ENCODE data around the gene CTNNA3. TPM values are rescaled to one million over a fixed set of nuclear protein-coding genes. Genes with fewer than 3 reads are reported as not detected.

Gene CTNNA3
- total and polyA plus RNA-seq, 2 of the 4 experiments (the other 2 are of a cell fraction) = 0.19 to 0.90 TPM

- no peak overlapping the region for H4K91ac ChIP-seq (ENCODE audit: insufficient read depth, low read depth, low read length)
- H2AK5ac ChIP-seq (ENCODE audit: low read depth, low read length) = no peak overlapping the region
- no peak overlapping the region for H3K18ac ChIP-seq (ENCODE audit: low read depth, low read length)
- H3K23ac ChIP-seq (ENCODE audit: low read depth, low read length) = no peak overlapping the region
- POLR2A ChIA-PET (ENCODE audit: unreplicated experiment) = no interaction called here
- H3K27me3 ChIP-seq (ENCODE audit: control insufficient read depth, insufficient read depth, low read length) = no peaks in the 10 kb centered on the region
- no peak for TF ChIP-seq MXI1 (IDR thresholded peaks at IDR 0.05; ENCODE audit: borderline replicate concordance, low read depth, low read length)
- TF ChIP-seq CEBPB (IDR thresholded peaks at IDR 0.05; ENCODE audit: low read depth, low read length) = no peak
- TF ChIP-seq FOS (IDR thresholded peaks at IDR 0.05; ENCODE audit: low read depth, low read length) = no peak
- TF ChIP-seq POLR2A (IDR thresholded peaks at IDR 0.05; ENCODE audit: low read depth, low read length) = no peak
- no peak for TF ChIP-seq RAD21 (IDR thresholded peaks at IDR 0.05; ENCODE audit: low read length)
- no peak for TF ChIP-seq ELK1 (IDR thresholded peaks at IDR 0.05; ENCODE audit: borderline replicate concordance, low read depth, low read length)
- no peak for TF ChIP-seq RCOR1 (IDR thresholded peaks at IDR 0.05; ENCODE audit: insufficient replicate concordance, low read length)
- no peak for TF ChIP-seq CHD1 (IDR thresholded peaks at IDR 0.05; ENCODE audit: low read depth, low read length)
- no peak for TF ChIP-seq MAZ (IDR thresholded peaks at IDR 0.05; ENCODE audit: borderline replicate concordance, low read depth, low read length)
- TF ChIP-seq MAFK (IDR thresholded peaks at IDR 0.05; ENCODE audit: low read depth, low read length) = no peak
- no peaks in the 10 kb centered on the region for H3K36me3 ChIP-seq (ENCODE audit: control insufficient read depth, insufficient read depth, low read length)
- ATAC-seq (ENCODE audit: low read depth) (no peak), DNase-seq (no peak)
- intact Hi-C loops (cut with micrococcal nuclease) = no loop called here
- no peak overlapping the region for H2AK9ac ChIP-seq (replicated peaks; ENCODE audit: low read depth, low read length, poor library complexity)
- CTCF ChIA-PET = no interaction called here
- H2BK20ac ChIP-seq (ENCODE audit: low read depth, low read length) = no peak overlapping the region
- no peak overlapping the region for H4K8ac ChIP-seq (ENCODE audit: low read depth in 2 of 2, low read length in 2 of 2)
- no peak overlapping the region for H4K5ac ChIP-seq (ENCODE audit: low read depth, low read length)
- H3K9ac ChIP-seq (ENCODE audit: low read depth, low read length) = no peak overlapping the region
- dilution Hi-C loops (cut with HindIII; ENCODE audit: low sequenced_read_pairs, unreplicated experiment) = no loop called here
- no peak overlapping the region for H3K27ac ChIP-seq (ENCODE audit: insufficient read depth, low read length)
- no peak overlapping the region for H3K4me2 ChIP-seq (ENCODE audit: low read depth, low read length)
- no peak overlapping the region for H2BK5ac ChIP-seq (ENCODE audit: low read depth, low read length, poor library complexity, severe bottlenecking)
- no peak overlapping the region for H3K4me3 ChIP-seq (ENCODE audit: insufficient read depth, low read depth, low read length)
- H4K20me1 ChIP-seq (ENCODE audit: insufficient read depth, low read length) = no peaks in the 10 kb centered on the region
- peaks cover 2% of the 10 kb centered on the region for H3K9me3 ChIP-seq (ENCODE audit: control insufficient read depth, insufficient read depth, low read length)
- no peaks in the 10 kb centered on the region for H3K79me1 ChIP-seq (ENCODE audit: low read depth in 1 of 2, low read length in 2 of 2)
- no peaks in the 10 kb centered on the region for H3K9me1 ChIP-seq (ENCODE audit: insufficient read depth, low read length)
- H3K4ac ChIP-seq (ENCODE audit: low read depth, low read length) = no peak overlapping the region
- no TSS peak for BruUV-seq (replicated peaks)
- in situ Hi-C loops (cut with MboI; ENCODE audit: low sequenced_read_pairs) = no loop called here
- H3K56ac ChIP-seq (ENCODE audit: extremely low read depth, insufficient read depth, low read length) = no peak overlapping the region
- no peaks in the 10 kb centered on the region for H3K4me1 ChIP-seq (ENCODE audit: control insufficient read depth, insufficient read depth, low read length)
- no peak overlapping the region for H2BK120ac ChIP-seq (ENCODE audit: low read depth, low read length)
- no peak overlapping the region for H2AFZ ChIP-seq (replicated peaks; ENCODE audit: low read length, poor library complexity)
- no peak overlapping the region for H2BK15ac ChIP-seq (ENCODE audit: low read depth, low read length)
- no peak overlapping the region for H3K14ac ChIP-seq (replicated peaks; ENCODE audit: low read depth, low read length)
Observed at GRCh38 chr10:66252986-66253385, 1443.0 kb downstream of the CTNNA3 start.
